HuH-7.5 (cell line): ENCODE measurements around the gene STARD5.

ENCODE experiments used
- DNase-seq: peaks from one replicate; pipeline ENCODE4 v3.0.0; 2011; ENCODE audit warnings: low spot score

The STARD5 gene

GRCh38 chr15:81274255-81274654, 49.7 kb downstream of the STARD5 start:
- no peak for DNase-seq

- DNase-seq, result no peak
Observed at GRCh38 chr15:81273855-81274254, 50.1 kb downstream of the STARD5 start.

- DNase-seq, result no peak
Observed at GRCh38 chr15:81273200-81273599, 50.7 kb downstream of the STARD5 start.

GRCh38 chr15:81271761-81272644, 51.9 kb downstream of the STARD5 start:
- DNase-seq, result no peak

- no peak for DNase-seq
Observed at GRCh38 chr15:81270781-81271491, 53.0 kb downstream of the STARD5 start.

- no peak for DNase-seq
Observed at GRCh38 chr15:81270188-81270587, 53.8 kb downstream of the STARD5 start.

GRCh38 chr15:81268881-81269601, 54.9 kb downstream of the STARD5 start:
- DNase-seq, result no peak

- DNase-seq, result no peak
Observed at GRCh38 chr15:81268340-81268739, 55.6 kb downstream of the STARD5 start.

- DNase-seq, result peak; percentile 76
Observed at GRCh38 chr15:81265944-81266775, 57.8 kb downstream of the STARD5 start.

GRCh38 chr15:81265256-81265943, 58.5 kb downstream of the STARD5 start:
- no peak for DNase-seq

GRCh38 chr15:81264072-81264857, 59.7 kb downstream of the STARD5 start:
- DNase-seq, result no peak

GRCh38 chr15:81263477-81263876, 60.5 kb downstream of the STARD5 start:
- DNase-seq, result no peak

- DNase-seq, result no peak
Observed at GRCh38 chr15:81261172-81261811, 62.6 kb downstream of the STARD5 start.

- DNase-seq, result no peak
Observed at GRCh38 chr15:81259760-81260298, 64.1 kb downstream of the STARD5 start.
